Measurements from ENCODE around the gene XPO6.
"Not testable (repeated sequence)": the region's sequence is repeated elsewhere in the genome, so short reads cannot be mapped to it uniquely, and the experiment has no call there.

XPO6 gene

GRCh38 chr16:28211758-28212531 lies at the start of gene XPO6:
TSS of gene XPO6 (minus strand) at chr16:28211965. CDS start at chr16:28211368, 597 bp downstream.
- DNase-seq (ENCODE audit: low read depth) = peak; percentile 97

- DNase-seq (ENCODE audit: low read depth) = no peak
Observed at GRCh38 chr16:28260193-28260592, 48.4 kb upstream of the XPO6 start.

- DNase-seq (ENCODE audit: low read depth) = no peak
Observed at GRCh38 chr16:28259781-28260150, 48.0 kb upstream of the XPO6 start.

GRCh38 chr16:28259091-28259780 lies 47.5 kb upstream of the XPO6 start:
- DNase-seq (ENCODE audit: low read depth) = no peak

GRCh38 chr16:28258567-28258966 lies 46.8 kb upstream of the XPO6 start:
- DNase-seq (ENCODE audit: low read depth) = no peak

GRCh38 chr16:28257256-28257655 lies 45.5 kb upstream of the XPO6 start:
- DNase-seq (ENCODE audit: low read depth) = no peak

- no peak for DNase-seq (ENCODE audit: low read depth)
Observed at GRCh38 chr16:28255838-28256237, 44.1 kb upstream of the XPO6 start.

GRCh38 chr16:28254158-28254557 lies 42.4 kb upstream of the XPO6 start:
- no peak for DNase-seq (ENCODE audit: low read depth)

GRCh38 chr16:28250999-28251398 lies 39.2 kb upstream of the XPO6 start:
- DNase-seq (ENCODE audit: low read depth) = no peak

GRCh38 chr16:28249483-28249882 lies 37.7 kb upstream of the XPO6 start:
- not testable (repeated sequence) for DNase-seq (ENCODE audit: low read depth)

GRCh38 chr16:28241924-28242323 lies 30.2 kb upstream of the XPO6 start:
- DNase-seq (ENCODE audit: low read depth) = no peak

GRCh38 chr16:28237754-28238357 lies 26.1 kb upstream of the XPO6 start:
- DNase-seq (ENCODE audit: low read depth) = no peak

- DNase-seq (ENCODE audit: low read depth) = no peak
Observed at GRCh38 chr16:28231763-28232162, 20.0 kb upstream of the XPO6 start.

GRCh38 chr16:28223909-28224308 lies 12.1 kb upstream of the XPO6 start:
- not testable (repeated sequence) for DNase-seq (ENCODE audit: low read depth)

- not testable (repeated sequence) for DNase-seq (ENCODE audit: low read depth)
Observed at GRCh38 chr16:28219777-28220176, 8.0 kb upstream of the XPO6 start.

- no peak for DNase-seq (ENCODE audit: low read depth)
Observed at GRCh38 chr16:28219282-28219681, 7.5 kb upstream of the XPO6 start.

GRCh38 chr16:28218109-28218508 lies 6.3 kb upstream of the XPO6 start:
- DNase-seq (ENCODE audit: low read depth) = peak; percentile 52

- no peak for DNase-seq (ENCODE audit: low read depth)
Observed at GRCh38 chr16:28217326-28217725, 5.6 kb upstream of the XPO6 start.

- DNase-seq (ENCODE audit: low read depth) = no peak
Observed at GRCh38 chr16:28213396-28213795, 1.6 kb upstream of the XPO6 start.

GRCh38 chr16:28212532-28212873 lies 738 bp upstream of the XPO6 start:
- no peak for DNase-seq (ENCODE audit: low read depth)

- peak; percentile 62 for DNase-seq (ENCODE audit: low read depth)
Observed at GRCh38 chr16:28210979-28211588, 681 bp downstream of the XPO6 start.

GRCh38 chr16:28210264-28210663 lies 1.5 kb downstream of the XPO6 start:
- DNase-seq (ENCODE audit: low read depth) = no peak

GRCh38 chr16:28208824-28209223 lies 2.9 kb downstream of the XPO6 start:
- no peak for DNase-seq (ENCODE audit: low read depth)

Measured in stimulated activated CD4-positive, alpha-beta T cell treated with anti-CD3 and anti-CD28 coated beads, Interleukin-2, amount 100 ng/mL, for 4 hours (primary cell).